ENCODE measurements around the gene ZNF426. TPM values are rescaled to one million over a fixed set of nuclear protein-coding genes. Genes with fewer than 3 reads are reported as not detected.
A peak's percentile ranks its signal among the peaks of the same experiment; 100 is the strongest.
"Not testable (repeated sequence)": the region's sequence is repeated elsewhere in the genome, so short reads cannot be mapped to it uniquely, and the experiment has no call there.

Gene ZNF426
- total RNA-seq, 1 donor from 2014 or later: 24.5 TPM

GRCh38 chr19:9570255-9570654 is 31.8 kb upstream of the ZNF426 start:
- Mint-ChIP-seq H3K36me3 (ENCODE audit: low read depth) (peaks cover 84% of the 10 kb centered on the region), H3K9me3 (peaks cover 39% of the 10 kb centered on the region), H3K4me1 (no peaks in the 10 kb centered on the region), H3K27me3 (ENCODE audit: low read depth) (peaks cover 9% of the 10 kb centered on the region), H3K27ac (ENCODE audit: unreplicated experiment) (no peak overlapping the region), H3K4me3 (no peak overlapping the region)
- TF ChIP-seq CTCF (conservative IDR thresholded peaks at IDR 0.05): no peak
- no peak for DNase-seq (ENCODE audit: low read depth, low spot score)

GRCh38 chr19:9566729-9567128 is 28.3 kb upstream of the ZNF426 start:
- Mint-ChIP-seq H3K4me3 (peak overlapping the region; percentile 4), H3K36me3 (ENCODE audit: low read depth) (peaks cover 83% of the 10 kb centered on the region), H3K27ac (ENCODE audit: unreplicated experiment) (no peak overlapping the region), H3K4me1 (no peaks in the 10 kb centered on the region), H3K27me3 (ENCODE audit: low read depth) (peaks cover 15% of the 10 kb centered on the region), H3K9me3 (peaks cover 36% of the 10 kb centered on the region)
- peak; percentile 30 for TF ChIP-seq CTCF (conservative IDR thresholded peaks at IDR 0.05)
- no peak for DNase-seq (ENCODE audit: low read depth, low spot score)

GRCh38 chr19:9565900-9566705 is 27.7 kb upstream of the ZNF426 start:
- Mint-ChIP-seq H3K9me3 (peaks cover 31% of the 10 kb centered on the region), H3K27ac (ENCODE audit: unreplicated experiment) (no peak overlapping the region), H3K4me1 (no peaks in the 10 kb centered on the region), H3K4me3 (peak overlapping the region; percentile 25), H3K27me3 (ENCODE audit: low read depth) (peaks cover 12% of the 10 kb centered on the region), H3K36me3 (ENCODE audit: low read depth) (peaks cover 83% of the 10 kb centered on the region)
- no peak for TF ChIP-seq CTCF (conservative IDR thresholded peaks at IDR 0.05)
- no peak for DNase-seq (ENCODE audit: low read depth, low spot score)

GRCh38 chr19:9552536-9553274 is 14.3 kb upstream of the ZNF426 start:
- H3K4me1 Mint-ChIP-seq: no peaks in the 10 kb centered on the region
- peaks cover 32% of the 10 kb centered on the region for H3K36me3 Mint-ChIP-seq (ENCODE audit: low read depth)
- no peaks in the 10 kb centered on the region for H3K27me3 Mint-ChIP-seq (ENCODE audit: low read depth)
- no peak overlapping the region for H3K27ac Mint-ChIP-seq (ENCODE audit: unreplicated experiment)
- H3K9me3 Mint-ChIP-seq: peaks cover 15% of the 10 kb centered on the region
- no peak overlapping the region for H3K4me3 Mint-ChIP-seq
- no peak for DNase-seq (ENCODE audit: low read depth, low spot score)
- no peak for TF ChIP-seq CTCF (conservative IDR thresholded peaks at IDR 0.05)

GRCh38 chr19:9547870-9548269 is 9.4 kb upstream of the ZNF426 start:
- H3K4me3 Mint-ChIP-seq: no peak overlapping the region
- peaks cover 20% of the 10 kb centered on the region for H3K36me3 Mint-ChIP-seq (ENCODE audit: low read depth)
- H3K27me3 Mint-ChIP-seq (ENCODE audit: low read depth): no peaks in the 10 kb centered on the region
- H3K4me1 Mint-ChIP-seq: no peaks in the 10 kb centered on the region
- DNase-seq (ENCODE audit: low read depth, low spot score): no peak
- peaks cover 17% of the 10 kb centered on the region for H3K9me3 Mint-ChIP-seq
- no peak for TF ChIP-seq CTCF (conservative IDR thresholded peaks at IDR 0.05)
- H3K27ac Mint-ChIP-seq (ENCODE audit: unreplicated experiment): no peak overlapping the region

GRCh38 chr19:9541281-9541680 is 2.8 kb upstream of the ZNF426 start:
- H3K27ac Mint-ChIP-seq (ENCODE audit: unreplicated experiment); DNase-seq (ENCODE audit: low read depth, low spot score); H3K27me3 Mint-ChIP-seq (ENCODE audit: low read depth); H3K4me3 Mint-ChIP-seq: not testable (repeated sequence)
- peaks cover 19% of the 10 kb centered on the region for H3K4me1 Mint-ChIP-seq
- peaks cover 37% of the 10 kb centered on the region for H3K36me3 Mint-ChIP-seq (ENCODE audit: low read depth)
- peaks cover 17% of the 10 kb centered on the region for H3K9me3 Mint-ChIP-seq

- peaks cover 51% of the 10 kb centered on the region for H3K36me3 Mint-ChIP-seq (ENCODE audit: low read depth)
- H3K9me3 Mint-ChIP-seq: peaks cover 20% of the 10 kb centered on the region
- H3K4me1 Mint-ChIP-seq: peaks cover 19% of the 10 kb centered on the region
- H3K4me3 Mint-ChIP-seq: peak overlapping the region; percentile 99
- not testable (repeated sequence) for H3K27me3 Mint-ChIP-seq (ENCODE audit: low read depth); DNase-seq (ENCODE audit: low read depth, low spot score); H3K27ac Mint-ChIP-seq (ENCODE audit: unreplicated experiment)
These were observed 1.5 kb upstream of the ZNF426 start for GRCh38 chr19:9539921-9540320.

- peak overlapping the region; percentile 54 for H3K27ac Mint-ChIP-seq (ENCODE audit: unreplicated experiment)
- not testable (repeated sequence) for DNase-seq (ENCODE audit: low read depth, low spot score); H3K27me3 Mint-ChIP-seq (ENCODE audit: low read depth)
- peaks cover 58% of the 10 kb centered on the region for H3K36me3 Mint-ChIP-seq (ENCODE audit: low read depth)
- peak overlapping the region; percentile 99 for H3K4me3 Mint-ChIP-seq
- H3K9me3 Mint-ChIP-seq: peaks cover 20% of the 10 kb centered on the region
- H3K4me1 Mint-ChIP-seq: peaks cover 19% of the 10 kb centered on the region
These were observed 756 bp upstream of the ZNF426 start for GRCh38 chr19:9539201-9539600.

Data from neural crest cell (in vitro differentiated cells).